ENCODE results near the gene CFAP46. TPM values are rescaled to one million over a fixed set of nuclear protein-coding genes. Genes with fewer than 3 reads are reported as not detected.

Gene CFAP46
- total RNA-seq, 1 experiment from 2014 or later, result 3.3 TPM

- no peak for TF ChIP-seq ZNF512 (CRISPR knock-in tag; IDR thresholded peaks at IDR 0.05; ENCODE audit: borderline replicate concordance)
- no peak for TF ChIP-seq E2F1 (CRISPR knock-in tag; IDR thresholded peaks at IDR 0.05)
- TF ChIP-seq ZNF281 (CRISPR knock-in tag; IDR thresholded peaks at IDR 0.05), result no peak
- TF ChIP-seq SP1 (CRISPR knock-in tag; conservative IDR thresholded peaks at IDR 0.05), result no peak
- no peak for TF ChIP-seq USF2 (CRISPR knock-in tag; IDR thresholded peaks at IDR 0.05)
- no peak for TF ChIP-seq RELA (CRISPR knock-in tag; IDR thresholded peaks at IDR 0.05; ENCODE audit: borderline replicate concordance)
Measured at GRCh38 chr10:132986576-132986975, 44.2 kb upstream of the CFAP46 start (continued).

GRCh38 chr10:132986076-132986475 is 43.7 kb upstream of the CFAP46 start:
- Mint-ChIP-seq H3K27me3 (ENCODE audit: low read depth) (no peaks in the 10 kb centered on the region), H3K9me3 (no peaks in the 10 kb centered on the region), H3K27ac (no peak overlapping the region), H3K4me3 (no peak overlapping the region), H3K4me1 (peaks cover 3% of the 10 kb centered on the region), H3K36me3 (no peaks in the 10 kb centered on the region)
- ChIA-PET POLR2A (no interaction called here), CTCF (interaction anchor here (0.5 to 1.6 kb wide), 2 partner anchors 46 to 1225 kb away, joined by 3 read pairs; no protein-coding TSS in a partner anchor)
- ATAC-seq, result no peak
- DNase-seq (ENCODE audit: low spot score), result no peak
- TF ChIP-seq ZNF281 (CRISPR knock-in tag; IDR thresholded peaks at IDR 0.05) (no peak), CBFB (CRISPR knock-in tag; IDR thresholded peaks at IDR 0.05; ENCODE audit: low read depth) (no peak), CDX4 (CRISPR knock-in tag; IDR thresholded peaks at IDR 0.05; ENCODE audit: borderline replicate concordance) (no peak), E2F4 (CRISPR knock-in tag; IDR thresholded peaks at IDR 0.05; ENCODE audit: borderline replicate concordance, low read depth) (no peak), E2F1 (CRISPR knock-in tag; IDR thresholded peaks at IDR 0.05) (no peak), SP1 (CRISPR knock-in tag; conservative IDR thresholded peaks at IDR 0.05) (no peak), MXD4 (CRISPR knock-in tag; IDR thresholded peaks at IDR 0.05; ENCODE audit: borderline replicate concordance) (no peak), PRDM15 (CRISPR knock-in tag; IDR thresholded peaks at IDR 0.05) (no peak), PRRX2 (CRISPR knock-in tag; IDR thresholded peaks at IDR 0.05) (no peak), CTCF (IDR thresholded peaks at IDR 0.05) (no peak), ZNF263 (CRISPR knock-in tag; IDR thresholded peaks at IDR 0.05; ENCODE audit: low read depth) (no peak), NFYB (CRISPR knock-in tag; conservative IDR thresholded peaks at IDR 0.05; ENCODE audit: low read depth) (no peak), NR2C2 (CRISPR knock-in tag; IDR thresholded peaks at IDR 0.05) (no peak)
